ENCODE results near the gene REG1A. TPM values are rescaled to one million over a fixed set of nuclear protein-coding genes. Genes with fewer than 3 reads are reported as not detected.

REG1A gene, protein sequence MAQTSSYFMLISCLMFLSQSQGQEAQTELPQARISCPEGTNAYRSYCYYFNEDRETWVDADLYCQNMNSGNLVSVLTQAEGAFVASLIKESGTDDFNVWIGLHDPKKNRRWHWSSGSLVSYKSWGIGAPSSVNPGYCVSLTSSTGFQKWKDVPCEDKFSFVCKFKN
- not detected for total RNA-seq (2021; fragmentation: NEBNext Ultra II Directional; extraction: Animal tissue kit (Norgen Biotek cat#: 25700))
- long read RNA-seq: 0 reads

DNA sequence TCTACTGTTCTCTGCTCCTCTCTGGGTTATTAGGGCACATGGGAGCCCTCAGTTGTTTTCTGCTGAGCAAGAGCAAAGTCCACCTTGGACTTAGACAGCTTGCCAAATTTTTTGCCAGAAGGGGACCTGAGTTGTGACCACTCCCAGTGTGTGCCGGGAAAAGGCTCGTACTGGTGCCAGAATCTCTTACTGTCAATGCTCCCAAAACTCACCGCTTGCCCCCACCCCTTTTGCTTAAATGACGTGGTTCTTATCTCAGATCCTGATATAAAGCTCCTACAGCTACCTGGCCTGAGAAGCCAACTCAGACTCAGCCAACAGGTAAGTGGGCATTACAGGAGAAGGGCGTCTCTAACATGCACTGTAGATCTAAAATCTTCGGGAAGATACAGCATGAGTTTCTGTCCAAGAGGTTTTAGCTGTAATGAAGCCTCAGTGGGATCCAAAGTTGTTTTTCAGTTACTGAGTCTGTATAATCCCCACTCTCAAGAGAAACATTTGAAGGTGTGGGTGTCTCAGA lies at the start of gene REG1A:
REG1A (plus strand) TSS at position 295 of the 520 bp plus-strand sequence. CDS start 374 bp downstream, outside the sequence.
- TF ChIP-seq, protein P1, sequence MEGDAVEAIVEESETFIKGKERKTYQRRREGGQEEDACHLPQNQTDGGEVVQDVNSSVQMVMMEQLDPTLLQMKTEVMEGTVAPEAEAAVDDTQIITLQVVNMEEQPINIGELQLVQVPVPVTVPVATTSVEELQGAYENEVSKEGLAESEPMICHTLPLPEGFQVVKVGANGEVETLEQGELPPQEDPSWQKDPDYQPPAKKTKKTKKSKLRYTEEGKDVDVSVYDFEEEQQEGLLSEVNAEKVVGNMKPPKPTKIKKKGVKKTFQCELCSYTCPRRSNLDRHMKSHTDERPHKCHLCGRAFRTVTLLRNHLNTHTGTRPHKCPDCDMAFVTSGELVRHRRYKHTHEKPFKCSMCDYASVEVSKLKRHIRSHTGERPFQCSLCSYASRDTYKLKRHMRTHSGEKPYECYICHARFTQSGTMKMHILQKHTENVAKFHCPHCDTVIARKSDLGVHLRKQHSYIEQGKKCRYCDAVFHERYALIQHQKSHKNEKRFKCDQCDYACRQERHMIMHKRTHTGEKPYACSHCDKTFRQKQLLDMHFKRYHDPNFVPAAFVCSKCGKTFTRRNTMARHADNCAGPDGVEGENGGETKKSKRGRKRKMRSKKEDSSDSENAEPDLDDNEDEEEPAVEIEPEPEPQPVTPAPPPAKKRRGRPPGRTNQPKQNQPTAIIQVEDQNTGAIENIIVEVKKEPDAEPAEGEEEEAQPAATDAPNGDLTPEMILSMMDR (IDR thresholded peaks at IDR 0.05): no peak
- H3K27me3 Mint-ChIP-seq (ENCODE audit: insufficient read depth): no peaks in the 10 kb centered on the region
- no peaks in the 10 kb centered on the region for H3K4me1 Mint-ChIP-seq (ENCODE audit: low read depth)
- no peak within 1 kb of the TSS for H3K4me3 Mint-ChIP-seq
- no peak within 1 kb of the TSS for H3K27ac Mint-ChIP-seq
- no peaks in the 10 kb centered on the region for H3K36me3 Mint-ChIP-seq (ENCODE audit: low read depth)
- peaks cover 45% of the 10 kb centered on the region for H3K9me3 Mint-ChIP-seq
- no peak for DNase-seq

DNA sequence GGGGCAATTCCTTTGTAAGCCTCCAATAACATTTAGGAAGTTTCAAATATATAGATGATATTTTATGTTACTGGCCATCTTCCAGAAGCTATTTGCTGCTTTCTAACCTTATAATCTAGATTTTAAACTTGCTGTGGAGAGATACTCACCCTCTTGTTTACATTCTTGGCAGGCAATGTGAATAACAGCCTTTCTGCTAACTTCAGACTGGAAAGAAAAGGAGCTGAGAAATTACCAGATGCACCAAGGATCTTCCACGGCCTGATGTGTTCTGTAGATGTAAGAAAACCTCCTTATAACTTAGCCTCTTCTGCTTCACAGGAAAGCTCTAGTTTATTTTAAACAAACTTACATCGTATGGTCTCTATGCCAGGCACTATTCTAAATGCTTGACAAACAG lies 49.2 kb upstream of the REG1A start:
- no peaks in the 10 kb centered on the region for H3K4me1 Mint-ChIP-seq (ENCODE audit: low read depth)
- TF ChIP-seq, protein P1 (IDR thresholded peaks at IDR 0.05): no peak

DNA sequence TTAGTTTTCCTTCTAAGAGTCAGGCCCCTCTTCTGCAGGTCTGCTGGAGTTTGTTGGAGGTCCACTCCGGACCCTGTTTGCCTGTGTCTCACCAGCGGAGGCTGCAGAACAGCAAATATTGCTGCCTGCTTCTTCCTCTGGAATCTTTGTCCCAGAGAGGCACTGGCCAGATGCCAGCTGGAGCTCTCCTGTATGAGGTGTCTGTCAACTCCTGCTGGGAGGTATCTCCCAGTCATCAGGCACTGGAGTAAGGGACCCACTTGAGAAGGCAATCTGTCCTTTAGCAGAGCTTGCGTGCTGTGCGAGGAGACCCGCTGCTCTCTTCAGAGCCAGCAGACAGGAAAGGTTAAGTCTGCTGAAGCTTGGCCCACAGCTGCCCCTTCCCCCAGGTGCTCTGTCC lies 37.3 kb upstream of the REG1A start:
- Mint-ChIP-seq H3K27me3 (ENCODE audit: insufficient read depth) (no peaks in the 10 kb centered on the region; the same call in 1 of the 2 replicates), H3K4me1 (ENCODE audit: low read depth) (no peaks in the 10 kb centered on the region), H3K9me3 (peaks cover 79% of the 10 kb centered on the region), H3K4me3 (no peak overlapping the region), H3K36me3 (ENCODE audit: low read depth) (no peaks in the 10 kb centered on the region), H3K27ac (no peak overlapping the region)
- no peak for DNase-seq
- TF ChIP-seq, protein P1 (IDR thresholded peaks at IDR 0.05): no peak

More for the DNA sequence above, 49.2 kb upstream of the REG1A start:
- DNase-seq: no peak
- no peak overlapping the region for H3K4me3 Mint-ChIP-seq
- H3K36me3 Mint-ChIP-seq (ENCODE audit: low read depth): no peaks in the 10 kb centered on the region
- no peak overlapping the region for H3K27ac Mint-ChIP-seq
- H3K27me3 Mint-ChIP-seq (ENCODE audit: insufficient read depth): no peaks in the 10 kb centered on the region; the same call in 1 of the 2 replicates
- H3K9me3 Mint-ChIP-seq: peaks cover 32% of the 10 kb centered on the region

DNA sequence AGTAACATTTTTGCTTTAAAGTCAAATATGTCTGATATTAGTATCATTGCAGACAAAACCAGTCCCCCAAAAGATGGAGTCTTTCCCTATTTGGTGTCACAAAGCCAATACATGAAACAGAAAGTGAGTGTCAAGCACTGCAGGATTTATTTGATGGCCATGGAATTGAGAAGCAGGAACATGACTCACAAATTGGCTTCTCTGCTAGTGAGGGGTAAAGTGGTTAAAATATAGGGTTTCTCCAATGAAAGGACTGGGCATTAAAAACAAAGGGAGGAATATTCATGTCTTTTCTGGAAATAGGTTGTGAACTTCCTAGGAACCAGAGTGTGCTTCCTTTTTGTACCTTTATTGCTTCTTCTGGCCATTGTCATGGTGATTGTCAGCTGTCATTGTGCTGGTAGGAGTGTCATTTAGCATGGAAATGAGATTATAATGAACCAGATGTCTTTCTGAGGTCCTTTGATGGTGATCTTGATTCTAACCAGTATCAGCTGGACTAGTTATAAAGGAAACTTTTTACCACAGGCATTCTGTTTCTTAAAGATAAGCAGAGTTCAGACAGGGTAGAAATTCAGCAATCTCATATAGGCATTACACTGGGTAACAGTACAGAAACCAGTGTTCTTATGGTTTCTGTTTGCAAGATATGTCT lies 36.6 kb upstream of the REG1A start:
- H3K27ac Mint-ChIP-seq: no peak overlapping the region
- TF ChIP-seq, protein P1 (IDR thresholded peaks at IDR 0.05): no peak
- H3K27me3 Mint-ChIP-seq (ENCODE audit: insufficient read depth): no peaks in the 10 kb centered on the region; the same call in 1 of the 2 replicates
- no peak overlapping the region for H3K4me3 Mint-ChIP-seq
- H3K4me1 Mint-ChIP-seq (ENCODE audit: low read depth): no peaks in the 10 kb centered on the region
- no peaks in the 10 kb centered on the region for H3K36me3 Mint-ChIP-seq (ENCODE audit: low read depth)
- no peak for DNase-seq
- peaks cover 77% of the 10 kb centered on the region for H3K9me3 Mint-ChIP-seq

DNA sequence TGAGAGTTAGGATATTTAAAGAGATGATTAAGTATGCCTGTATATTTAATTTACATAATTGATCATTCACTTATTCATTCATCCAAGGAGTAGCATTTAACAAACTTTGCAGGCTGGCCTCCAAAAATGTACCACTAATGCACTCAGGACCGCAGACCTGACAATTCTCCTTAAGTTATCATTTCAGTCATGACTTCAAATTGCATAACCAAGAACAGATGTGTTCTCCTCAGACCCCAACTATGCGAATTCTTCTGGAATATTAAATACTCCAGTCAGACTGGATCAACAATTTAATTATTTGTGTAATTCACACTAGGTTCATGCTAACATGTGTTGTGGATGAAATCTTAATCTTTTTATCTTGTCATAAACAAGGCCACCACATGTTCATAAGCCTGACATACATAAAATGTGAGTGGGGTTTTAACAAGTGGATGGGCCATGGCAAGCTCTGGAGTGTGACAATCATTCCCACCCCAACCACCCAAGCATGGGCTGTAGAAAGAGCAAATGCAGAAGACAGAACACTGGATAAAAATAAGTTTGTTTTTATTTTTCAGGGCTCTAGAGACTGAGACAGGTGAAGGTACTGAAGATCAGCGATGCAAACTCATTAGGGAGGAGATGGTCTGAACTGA lies 35.7 kb upstream of the REG1A start:
- no peaks in the 10 kb centered on the region for H3K36me3 Mint-ChIP-seq (ENCODE audit: low read depth)
- H3K4me1 Mint-ChIP-seq (ENCODE audit: low read depth): no peaks in the 10 kb centered on the region
- DNase-seq: no peak
- no peak overlapping the region for H3K27ac Mint-ChIP-seq
- no peaks in the 10 kb centered on the region; the same call in 1 of the 2 replicates for H3K27me3 Mint-ChIP-seq (ENCODE audit: insufficient read depth)
- TF ChIP-seq, protein P1 (IDR thresholded peaks at IDR 0.05): no peak
- peaks cover 71% of the 10 kb centered on the region for H3K9me3 Mint-ChIP-seq
- H3K4me3 Mint-ChIP-seq: no peak overlapping the region
